ENCODE measurements around the gene C19orf81.
A peak's percentile ranks its signal among the peaks of the same experiment; 100 is the strongest.

The C19orf81 gene

DNA sequence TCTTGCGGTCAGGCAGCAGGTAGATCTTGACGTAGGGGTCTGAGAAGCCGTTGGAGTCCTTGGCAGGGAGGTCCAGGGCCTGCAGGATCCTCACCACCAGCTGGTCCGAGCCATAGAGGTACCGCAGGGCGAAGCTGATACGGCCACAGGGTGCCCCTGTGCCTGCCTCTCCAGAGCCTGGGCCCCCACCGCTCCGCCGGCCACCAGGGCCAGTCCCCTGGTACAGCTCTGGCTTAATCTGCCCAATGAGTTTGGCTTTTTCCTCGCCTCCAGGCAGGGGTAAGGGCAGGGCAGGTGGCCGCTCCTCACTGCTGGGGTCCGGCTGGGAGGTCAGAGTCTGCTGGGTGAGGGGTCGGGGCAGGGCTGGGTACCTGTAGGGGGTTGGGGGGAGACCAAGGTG is 19.4 kb upstream of the C19orf81 start:
- no peak for DNase-seq (ENCODE audit: low read depth)

- no peak for DNase-seq (ENCODE audit: low read depth)
Observed at GRCh38 chr19:50632151-50632835, 17.0 kb upstream of the C19orf81 start.

DNA sequence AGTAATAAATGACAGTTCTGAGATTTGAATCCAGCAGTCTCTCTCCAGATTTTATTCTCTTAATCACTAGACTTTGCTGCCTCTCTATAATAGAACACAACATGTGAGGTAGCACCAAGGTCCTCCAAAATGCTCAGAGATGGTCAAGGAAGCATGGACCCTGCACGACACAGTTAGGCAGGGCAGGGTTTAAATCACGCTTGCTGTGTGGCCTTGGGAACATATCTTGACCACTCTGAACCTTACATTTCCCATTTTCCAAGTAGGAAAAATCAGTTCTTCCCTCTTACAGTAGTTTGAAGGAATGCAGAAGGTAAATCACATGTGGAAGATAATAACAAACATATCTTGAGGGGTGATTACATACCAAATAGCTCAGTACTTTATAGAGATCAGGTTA is 15.9 kb upstream of the C19orf81 start:
- DNase-seq (ENCODE audit: low read depth): no peak

DNA sequence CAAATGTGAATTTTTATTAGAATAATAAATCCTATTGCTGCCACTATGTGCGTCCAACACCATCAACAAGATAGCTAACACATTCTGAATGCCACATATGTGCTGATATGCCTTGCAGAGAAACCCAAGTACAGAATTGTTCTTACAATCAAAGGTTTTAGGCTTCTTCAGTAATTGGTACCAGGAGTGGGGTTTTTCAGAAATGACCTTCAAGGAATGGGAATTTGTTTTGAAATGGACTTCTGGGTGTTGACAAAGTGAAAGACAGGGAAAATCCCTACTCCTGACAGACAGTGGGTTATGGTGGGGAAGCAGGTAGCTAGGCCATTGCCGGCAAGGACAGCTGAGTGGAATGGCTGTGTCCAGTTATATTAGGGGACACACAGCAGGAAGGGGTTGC is 15.3 kb upstream of the C19orf81 start:
- no peak for DNase-seq (ENCODE audit: low read depth)

- no peak for DNase-seq (ENCODE audit: low read depth)
Observed at GRCh38 chr19:50636317-50637085, 12.7 kb upstream of the C19orf81 start.

GRCh38 chr19:50638600-50638999 is 10.6 kb upstream of the C19orf81 start:
- no peak for DNase-seq (ENCODE audit: low read depth)

DNA sequence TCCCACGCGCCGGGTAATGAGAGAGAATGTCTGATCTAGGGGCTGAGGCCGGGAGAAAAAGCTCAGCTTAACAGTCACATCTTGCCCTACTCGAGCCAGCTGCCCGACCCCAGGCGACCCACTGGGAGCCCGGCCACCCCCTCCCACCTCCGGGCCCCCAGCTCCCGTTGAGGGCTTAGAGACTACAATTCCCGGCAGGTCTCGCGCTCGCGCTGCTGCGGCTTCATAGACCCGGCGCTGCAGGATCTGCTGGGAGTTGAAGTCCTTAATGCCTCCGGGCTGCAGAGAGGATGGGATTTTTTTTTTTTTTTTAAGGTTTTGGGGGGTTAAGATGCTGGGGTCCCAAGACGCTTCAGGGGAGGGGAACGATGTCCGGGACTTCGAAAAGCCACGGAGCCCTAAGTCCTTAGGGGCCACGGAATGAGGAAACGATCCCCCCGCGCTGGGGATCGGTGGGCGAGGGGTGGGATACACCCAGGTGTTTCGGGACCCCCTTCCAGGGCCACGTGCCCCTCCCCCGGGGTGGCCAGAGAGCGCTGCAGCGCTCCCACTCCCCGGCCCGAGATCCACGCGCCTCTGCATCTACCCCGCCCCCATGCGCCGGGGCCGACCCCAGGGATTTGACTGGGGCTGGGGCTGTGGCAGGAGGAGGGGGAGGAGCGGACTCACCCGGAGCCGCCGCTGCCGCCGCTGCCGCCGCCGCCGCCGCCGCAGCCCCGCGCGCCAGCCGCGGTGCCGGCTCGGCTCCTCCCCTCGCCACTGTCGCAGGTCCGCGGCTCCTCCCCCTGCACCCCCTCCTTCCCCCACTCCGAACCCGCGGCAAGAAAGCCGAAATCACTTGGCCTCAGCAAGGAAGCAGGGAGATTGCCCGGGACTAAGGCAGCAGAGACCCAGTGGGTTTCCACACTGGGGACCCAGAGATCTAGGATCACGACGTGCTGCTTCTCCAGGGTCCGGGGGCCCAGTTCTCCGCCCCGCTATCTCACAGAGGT is 9.8 kb upstream of the C19orf81 start, which contains the start of gene SYT3:
TSS of gene SYT3 (minus strand) at position 761 of the 992 bp plus-strand sequence. CDS start 2,470 bp downstream, outside the sequence.
- peak; percentile 22 for DNase-seq (ENCODE audit: low read depth)

DNA sequence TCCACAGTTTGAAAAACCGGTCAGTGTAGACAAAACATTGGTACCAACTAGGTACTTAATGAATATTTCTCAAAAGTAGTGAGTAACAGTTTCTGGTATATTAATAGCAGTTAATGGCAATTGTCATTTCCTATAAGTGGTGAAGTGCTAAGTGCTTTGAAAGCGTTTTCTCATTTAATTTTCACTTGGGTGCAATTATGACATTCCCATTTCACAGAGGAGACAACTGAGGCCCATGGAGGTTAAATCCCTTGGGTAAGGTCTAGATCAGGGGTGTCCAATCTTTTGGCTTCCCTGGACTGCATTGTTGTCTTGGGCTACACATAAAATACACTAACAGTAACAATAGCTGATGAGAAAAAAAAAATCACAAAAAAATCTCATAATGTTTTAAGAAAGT is 8.9 kb upstream of the C19orf81 start:
- no peak for DNase-seq (ENCODE audit: low read depth)

DNA sequence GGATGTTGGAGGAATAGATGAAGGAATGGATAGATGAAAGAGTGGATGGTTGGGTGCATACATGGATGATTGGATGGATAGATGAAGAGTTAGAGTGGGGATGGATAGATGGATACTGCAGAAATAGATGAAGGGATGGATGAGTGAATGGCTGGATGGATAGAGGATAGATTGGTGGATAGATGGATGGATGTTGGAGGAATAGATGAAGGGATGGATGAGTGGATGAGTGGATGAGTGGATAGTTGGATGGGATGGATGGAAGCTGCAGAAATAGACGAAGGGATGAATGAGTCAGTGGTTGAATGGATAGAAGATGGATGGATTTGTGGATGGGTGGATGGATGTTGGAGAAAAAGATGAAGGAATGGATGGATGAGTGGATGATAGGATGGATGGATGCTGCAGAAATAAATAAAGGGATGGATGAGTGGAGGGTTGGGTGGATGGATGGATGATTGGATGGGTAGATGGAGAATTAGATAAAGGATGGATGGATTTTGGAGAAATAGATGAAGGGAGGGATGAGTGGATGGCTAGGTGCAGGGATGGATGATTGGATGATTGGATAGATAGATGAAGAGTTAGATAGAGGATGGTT is 4.8 kb upstream of the C19orf81 start:
- no peak for DNase-seq (ENCODE audit: low read depth)

- no peak for DNase-seq (ENCODE audit: low read depth)
Observed at GRCh38 chr19:50645107-50645506, 4.1 kb upstream of the C19orf81 start.

GRCh38 chr19:50646074-50646807 is 3.0 kb upstream of the C19orf81 start:
- DNase-seq (ENCODE audit: low read depth): no peak

GRCh38 chr19:50647879-50648615 is 1.2 kb upstream of the C19orf81 start:
- DNase-seq (ENCODE audit: low read depth): no peak

- DNase-seq (ENCODE audit: low read depth): no peak
Observed at GRCh38 chr19:50648659-50649058, 586 bp upstream of the C19orf81 start.

GRCh38 chr19:50651174-50651573 is 1.9 kb downstream of the C19orf81 start:
- no peak for DNase-seq (ENCODE audit: low read depth)

- DNase-seq (ENCODE audit: low read depth): no peak
Observed at GRCh38 chr19:50652722-50653121, 3.5 kb downstream of the C19orf81 start.

DNA sequence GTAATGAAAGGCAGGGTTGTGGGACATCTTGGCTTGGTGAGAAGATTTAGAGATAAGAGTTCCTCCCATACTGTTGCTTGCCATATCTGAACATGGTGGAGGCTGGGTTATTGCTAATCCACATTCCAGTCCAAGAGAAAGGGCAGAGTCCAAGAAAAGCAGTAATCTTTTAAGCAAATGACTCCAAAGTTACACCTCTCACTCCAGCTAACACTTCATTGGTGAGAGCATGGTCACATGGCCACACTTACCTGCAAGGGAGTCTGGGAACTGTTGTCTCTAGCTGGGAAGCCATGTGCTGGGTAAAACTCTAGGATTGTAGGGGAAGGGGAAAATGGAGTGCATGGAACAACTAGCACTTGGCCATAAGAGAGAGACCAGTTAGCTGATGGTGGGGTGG is 5.6 kb downstream of the C19orf81 start:
- no peak for DNase-seq (ENCODE audit: low read depth)

- DNase-seq (ENCODE audit: low read depth): no peak
Observed at GRCh38 chr19:50657222-50657669, 8.0 kb downstream of the C19orf81 start.

DNA sequence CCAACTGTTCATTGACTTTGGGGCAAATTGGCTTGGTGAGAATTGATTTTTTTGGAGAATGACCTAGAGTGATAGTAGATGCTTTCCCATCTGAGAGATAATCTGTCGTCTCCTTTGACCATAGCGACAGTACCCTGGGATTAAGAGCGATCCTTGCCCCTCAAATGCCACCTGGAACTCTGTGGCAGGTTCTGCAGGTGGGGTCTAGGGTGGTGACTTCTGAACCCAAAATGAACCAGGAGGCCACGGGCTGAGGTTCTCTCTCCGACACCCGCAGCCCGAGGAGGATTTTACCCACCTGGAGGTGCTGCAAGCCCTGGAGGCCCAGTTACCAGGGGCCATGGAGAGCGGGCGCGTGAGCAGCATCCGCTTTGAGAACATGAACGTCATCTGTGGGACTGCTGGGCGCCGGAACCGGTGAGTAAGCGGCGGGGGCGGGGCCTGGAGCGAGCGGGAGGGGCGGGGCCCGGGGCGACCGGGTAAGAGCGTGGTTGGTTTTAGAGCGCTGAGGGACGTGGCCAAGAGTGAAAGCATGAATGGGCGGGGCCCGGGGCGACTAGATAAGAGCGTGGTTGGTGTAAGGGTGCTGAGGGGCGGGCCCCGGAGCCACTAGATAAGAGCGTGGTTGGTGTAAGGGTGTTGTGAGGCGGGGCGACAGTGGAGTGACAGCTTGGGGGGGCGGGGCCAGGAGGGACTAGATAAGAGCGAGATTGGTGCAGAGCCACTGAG is 8.6 kb downstream of the C19orf81 start:
- DNase-seq (ENCODE audit: low read depth): peak; percentile 84

- DNase-seq (ENCODE audit: low read depth): peak; percentile 54
Observed at GRCh38 chr19:50658441-50659317, 9.4 kb downstream of the C19orf81 start.
